ENCODE data around the gene RUSC2. TPM values are rescaled to one million over a fixed set of nuclear protein-coding genes. Genes with fewer than 3 reads are reported as not detected.

The RUSC2 gene
- total and polyA plus RNA-seq, 2 of the 13 experiments (the other 11 are each of a cell fraction or from before 2014, with no cell fraction given), result 2.8 to 3.3 TPM

GRCh38 chr9:35489313-35490154 is at the start of gene RUSC2 (continued):
- TF ChIP-seq NFRKB (IDR thresholded peaks at IDR 0.05) (no peak), ZNF639 (CRISPR knock-in tag; conservative IDR thresholded peaks at IDR 0.05) (0 out of 2 replicates have a peak, but pooled peaks have one; percentile 35), RNF219 (CRISPR knock-in tag; IDR thresholded peaks at IDR 0.05) (no peak), ATF7 (IDR thresholded peaks at IDR 0.05) (no peak), ATF7 (CRISPR knock-in tag; IDR thresholded peaks at IDR 0.05) (peak; percentile 77), ATF2 (CRISPR knock-in tag; IDR thresholded peaks at IDR 0.05) (no peak; the same call in 1 of the 2 replicates), LCORL (IDR thresholded peaks at IDR 0.05) (no peak), LCORL (CRISPR knock-in tag; IDR thresholded peaks at IDR 0.05) (no peak; the same call in 1 of the 2 replicates), ZBTB10 (CRISPR knock-in tag; IDR thresholded peaks at IDR 0.05; ENCODE audit: borderline replicate concordance) (peak; percentile 11; the same call in 1 of the 2 replicates), TOE1 (CRISPR knock-in tag; IDR thresholded peaks at IDR 0.05) (peak; percentile 19; the same call in 1 of the 2 replicates), KMT2B (CRISPR knock-in tag; IDR thresholded peaks at IDR 0.05) (0 out of 2 replicates have a peak, but pooled peaks have one; percentile 6), FOXO1 (CRISPR knock-in tag; IDR thresholded peaks at IDR 0.05) (no peak), BORCS8-MEF2B (CRISPR knock-in tag; IDR thresholded peaks at IDR 0.05) (peak; percentile 75), EP300 (IDR thresholded peaks at IDR 0.05; ENCODE audit: low read depth in 2 of 2, low read length in 2 of 2) (peak; percentile 3 to 26; a peak in 1 of 4 replicates), EP300 (CRISPR knock-in tag; IDR thresholded peaks at IDR 0.05; ENCODE audit: borderline replicate concordance) (no peak), ZNF772 (CRISPR knock-in tag; IDR thresholded peaks at IDR 0.05) (peak; percentile 25; the same call in 1 of the 2 replicates), JUND (CRISPR knock-in tag; IDR thresholded peaks at IDR 0.05) (no peak)
